GM19468 (cell line): ENCODE measurements around the gene GPR32.
"Not testable (repeated sequence)": the region's sequence is repeated elsewhere in the genome, so short reads cannot be mapped to it uniquely, and the experiment has no call there.

Experiments
- ATAC-seq: cut with Tn5 transposase; IDR thresholded peaks from one replicate; pipeline ENCODE4 v1.9.1; 2021; ENCODE audit warnings: mild to moderate bottlenecking, moderate library complexity, moderate number of reproducible peaks; ENCODE audit not compliant: unreplicated experiment; ENCODE audit errors: extremely low read depth

GPR32 gene

GRCh38 chr19:50778906-50779430 lies 8.7 kb downstream of the GPR32 start:
- no peak for ATAC-seq

DNA sequence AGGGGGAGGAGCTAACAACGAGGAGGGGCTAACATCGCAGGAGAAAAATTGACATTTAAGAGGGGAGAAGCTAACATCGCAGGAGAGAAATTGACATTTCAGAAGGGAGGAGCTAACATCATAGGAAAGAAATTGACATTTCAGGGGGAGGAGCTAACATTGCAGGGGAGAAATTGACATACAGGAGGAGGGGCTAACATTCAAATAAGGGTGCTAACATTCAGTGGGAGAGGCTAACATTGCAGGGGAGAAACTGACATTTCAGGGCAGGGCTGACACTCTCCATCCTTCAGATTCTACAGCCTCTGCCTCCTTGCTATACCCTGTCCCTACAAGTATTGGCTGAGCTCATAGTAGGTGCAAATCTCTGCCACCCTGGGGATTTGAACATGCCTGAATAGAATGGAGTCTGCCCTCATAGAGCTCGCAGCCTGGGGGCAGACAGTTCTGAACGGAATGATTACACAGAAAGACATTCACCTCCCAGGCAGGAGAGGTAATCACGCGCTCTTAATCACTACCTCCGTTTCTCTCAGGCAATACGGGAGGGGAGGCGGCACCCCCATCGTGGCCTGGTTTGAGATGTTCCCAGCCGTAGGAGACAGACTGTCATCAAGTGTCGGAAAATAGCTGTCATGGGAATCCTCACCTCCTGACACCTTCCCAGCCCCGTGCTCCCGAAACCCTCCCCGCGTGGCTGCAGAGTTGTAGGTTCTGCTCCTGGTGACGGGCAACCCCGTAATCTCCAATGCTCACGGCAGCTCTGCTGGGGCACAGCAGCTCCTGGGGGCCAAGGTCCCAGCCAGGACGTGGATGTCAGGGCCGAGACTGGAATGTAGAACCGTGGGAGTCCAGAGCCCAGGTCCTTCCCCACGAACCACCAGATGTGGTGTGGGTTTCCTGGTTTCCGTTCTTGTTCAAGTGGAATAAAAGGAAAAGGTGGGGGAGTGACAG lies 9.5 kb downstream of the GPR32 start:
- no peak for ATAC-seq

- ATAC-seq = no peak
Observed at GRCh38 chr19:50780753-50781435, 10.6 kb downstream of the GPR32 start.

DNA sequence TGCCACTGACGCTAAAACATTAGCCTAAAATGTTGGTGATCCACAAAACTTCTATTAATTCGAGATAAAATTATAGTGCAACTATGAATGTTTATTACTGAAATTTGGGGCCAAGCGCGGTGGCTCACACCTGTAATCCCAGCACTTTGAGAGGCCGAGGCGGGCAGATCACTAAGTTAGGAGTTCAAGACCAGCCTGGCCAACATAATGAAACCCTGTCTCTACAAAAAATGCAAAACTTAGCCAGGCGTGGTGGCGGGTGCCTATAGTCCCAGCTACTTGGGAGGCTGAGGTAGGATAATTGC lies 13.5 kb downstream of the GPR32 start:
- ATAC-seq = not testable (repeated sequence)

DNA sequence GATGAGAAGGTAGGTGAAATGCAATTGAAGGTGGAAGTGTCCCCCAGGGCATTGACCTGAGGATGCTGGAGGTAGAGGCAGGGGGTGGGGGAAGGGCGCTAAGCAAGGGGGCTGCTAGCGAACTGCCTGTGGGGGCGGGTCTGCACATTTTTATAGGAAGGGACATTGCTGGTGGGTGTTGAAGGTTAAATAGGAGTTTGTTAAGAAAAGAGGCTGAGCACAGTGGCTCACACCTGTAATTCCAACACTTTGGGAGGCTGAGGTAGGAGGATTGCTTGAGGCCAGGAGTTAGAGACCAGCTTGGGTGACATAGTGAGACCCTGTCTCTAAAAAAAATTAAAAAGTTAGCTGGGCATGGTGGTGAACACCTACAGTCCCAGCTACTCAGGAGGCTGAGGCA lies 14.4 kb downstream of the GPR32 start:
- ATAC-seq = no peak

DNA sequence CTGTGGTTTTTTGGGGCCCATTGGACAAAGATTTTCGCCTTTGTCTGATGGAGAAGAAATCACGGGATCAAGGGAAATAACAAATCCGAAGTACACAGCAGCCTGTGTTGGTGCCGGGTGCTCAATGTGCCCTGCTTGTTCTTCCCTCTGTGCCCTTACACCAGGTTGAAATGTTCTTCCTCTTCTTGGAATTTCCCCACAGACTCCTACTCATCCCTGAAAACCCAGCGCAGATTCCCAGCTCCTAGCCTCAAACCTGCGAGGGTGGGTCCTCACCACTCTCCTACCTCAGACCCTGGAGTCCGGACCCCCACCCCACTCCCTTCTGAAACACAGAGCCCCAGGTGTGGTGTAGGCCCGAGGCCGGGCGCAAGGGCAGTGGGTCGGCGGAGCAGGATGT lies 15.1 kb downstream of the GPR32 start:
- ATAC-seq = no peak

GRCh38 chr19:50790396-50790795 lies 20.1 kb downstream of the GPR32 start, which contains the start of gene ACP4:
Gene ACP4 (plus strand): TSS chr19:50790415. CDS start chr19:50790415, 0 bp downstream.
- ATAC-seq = no peak

DNA sequence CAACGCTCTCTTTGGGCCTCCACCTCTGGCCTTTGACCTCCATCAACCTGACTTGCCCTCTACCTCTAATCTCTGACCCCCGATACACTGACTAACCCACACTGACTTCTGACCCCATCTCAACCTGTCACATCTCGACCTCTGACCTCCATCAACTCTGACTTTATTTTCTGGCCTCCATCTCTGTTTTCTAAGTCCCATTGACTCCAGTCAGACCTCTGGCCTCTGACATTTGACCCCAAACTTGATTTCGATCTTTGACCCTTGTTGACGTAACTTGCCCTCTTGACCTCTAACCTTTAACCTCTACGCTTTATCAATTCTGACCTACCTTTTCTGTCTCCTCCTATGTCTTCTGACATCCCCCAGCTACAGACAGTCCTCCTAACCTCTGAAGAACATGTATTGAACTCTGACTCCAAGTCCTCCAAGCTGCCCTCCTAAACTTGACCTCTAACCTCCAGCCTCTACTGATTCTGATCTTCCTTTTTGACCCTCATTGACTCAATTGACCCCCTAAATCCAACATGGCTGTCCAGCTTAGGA lies 20.7 kb downstream of the GPR32 start:
- ATAC-seq = no peak

DNA sequence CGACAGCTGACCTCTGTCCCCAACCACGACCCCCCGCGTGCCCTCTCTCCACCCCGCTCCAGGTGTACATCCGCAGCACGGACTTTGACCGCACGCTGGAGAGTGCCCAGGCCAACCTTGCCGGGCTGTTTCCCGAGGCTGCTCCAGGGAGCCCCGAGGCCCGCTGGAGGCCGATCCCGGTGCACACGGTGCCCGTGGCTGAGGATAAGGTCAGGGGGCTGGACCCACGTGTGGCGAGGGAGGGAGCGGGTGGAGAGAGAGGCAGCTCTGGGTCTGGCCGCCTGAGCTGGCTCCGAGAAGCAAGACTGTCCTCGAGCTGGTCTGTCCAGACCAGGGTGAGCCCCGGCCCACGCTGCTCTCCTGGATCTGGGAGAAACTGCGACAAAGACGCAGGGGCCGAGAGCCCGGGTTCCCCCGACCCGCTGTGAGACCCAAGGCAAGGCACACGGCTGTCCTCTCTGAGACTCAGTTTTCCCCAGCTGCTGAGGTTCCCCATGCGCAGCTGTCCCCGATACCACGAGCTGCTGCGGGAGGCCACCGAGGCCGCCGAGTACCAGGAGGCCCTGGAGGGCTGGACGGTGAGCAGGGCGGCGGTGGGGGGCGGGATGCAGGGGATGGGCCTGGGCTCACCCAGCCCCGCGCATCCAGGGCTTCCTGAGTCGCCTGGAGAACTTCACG lies 21.5 kb downstream of the GPR32 start:
- ATAC-seq = no peak

- no peak for ATAC-seq
Observed at GRCh38 chr19:50792272-50793250, 22.3 kb downstream of the GPR32 start.

DNA sequence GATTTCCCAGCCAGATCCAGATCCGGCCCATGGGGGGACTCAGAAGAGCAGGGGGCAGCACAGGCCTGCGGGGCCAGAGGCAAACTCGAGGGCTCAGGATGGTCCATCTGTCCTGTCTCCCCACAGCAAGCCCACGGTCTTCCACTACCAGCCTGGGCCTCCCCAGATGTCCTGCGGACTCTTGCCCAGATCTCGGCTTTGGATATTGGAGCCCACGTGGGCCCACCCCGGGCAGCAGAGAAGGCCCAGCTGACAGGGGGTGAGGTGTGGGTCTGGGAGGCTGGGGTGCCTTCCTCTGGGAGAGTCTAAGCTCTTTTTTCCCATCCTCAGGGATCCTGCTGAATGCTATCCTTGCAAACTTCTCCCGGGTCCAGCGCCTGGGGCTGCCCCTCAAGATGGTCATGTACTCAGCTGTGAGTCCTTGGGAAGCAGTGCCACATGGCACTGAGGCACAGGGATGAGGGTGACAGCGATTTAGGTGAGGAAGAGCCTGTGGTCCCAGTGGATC lies 23.3 kb downstream of the GPR32 start:
- ATAC-seq = no peak

DNA sequence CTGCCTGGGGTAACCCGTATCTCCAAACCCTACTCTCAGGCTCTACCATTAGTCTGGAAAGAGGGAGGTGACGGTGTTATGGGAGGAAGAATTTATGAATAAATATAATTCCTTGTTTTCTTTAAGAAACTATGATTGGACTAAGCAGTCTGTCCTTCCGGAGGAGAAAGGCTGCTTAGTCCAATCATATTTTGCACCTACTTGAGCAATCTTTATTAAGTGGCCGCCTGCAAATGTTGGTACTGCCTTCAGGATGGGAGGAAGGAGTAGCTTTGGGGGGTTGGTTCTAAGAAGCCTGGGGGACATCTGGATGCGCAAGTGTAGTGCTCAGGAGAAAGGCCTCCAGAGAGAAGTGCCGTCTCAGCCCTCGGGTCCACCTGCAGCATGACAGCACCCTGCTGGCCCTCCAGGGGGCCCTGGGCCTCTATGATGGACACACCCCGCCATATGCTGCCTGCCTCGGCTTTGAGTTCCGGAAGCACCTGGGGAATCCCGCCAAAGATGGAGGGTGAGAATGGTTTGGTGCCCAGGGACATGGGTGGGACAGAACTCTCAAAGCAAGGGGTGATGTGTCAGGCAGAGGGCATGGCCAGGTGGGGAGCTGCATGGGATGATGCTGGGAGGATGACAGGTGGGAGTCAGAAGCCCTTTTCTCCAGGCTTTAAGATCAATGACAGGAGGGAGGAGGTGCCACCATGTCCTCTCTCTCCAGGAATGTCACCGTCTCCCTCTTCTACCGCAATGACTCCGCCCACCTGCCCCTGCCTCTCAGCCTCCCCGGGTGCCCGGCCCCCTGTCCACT lies 24.0 kb downstream of the GPR32 start:
- ATAC-seq = no peak

GRCh38 chr19:50794876-50795663 lies 24.8 kb downstream of the GPR32 start:
- ATAC-seq = no peak

- ATAC-seq = no peak
Observed at GRCh38 chr19:50795664-50796073, 25.4 kb downstream of the GPR32 start.

GRCh38 chr19:50796128-50796633 lies 25.9 kb downstream of the GPR32 start:
- ATAC-seq = no peak

DNA sequence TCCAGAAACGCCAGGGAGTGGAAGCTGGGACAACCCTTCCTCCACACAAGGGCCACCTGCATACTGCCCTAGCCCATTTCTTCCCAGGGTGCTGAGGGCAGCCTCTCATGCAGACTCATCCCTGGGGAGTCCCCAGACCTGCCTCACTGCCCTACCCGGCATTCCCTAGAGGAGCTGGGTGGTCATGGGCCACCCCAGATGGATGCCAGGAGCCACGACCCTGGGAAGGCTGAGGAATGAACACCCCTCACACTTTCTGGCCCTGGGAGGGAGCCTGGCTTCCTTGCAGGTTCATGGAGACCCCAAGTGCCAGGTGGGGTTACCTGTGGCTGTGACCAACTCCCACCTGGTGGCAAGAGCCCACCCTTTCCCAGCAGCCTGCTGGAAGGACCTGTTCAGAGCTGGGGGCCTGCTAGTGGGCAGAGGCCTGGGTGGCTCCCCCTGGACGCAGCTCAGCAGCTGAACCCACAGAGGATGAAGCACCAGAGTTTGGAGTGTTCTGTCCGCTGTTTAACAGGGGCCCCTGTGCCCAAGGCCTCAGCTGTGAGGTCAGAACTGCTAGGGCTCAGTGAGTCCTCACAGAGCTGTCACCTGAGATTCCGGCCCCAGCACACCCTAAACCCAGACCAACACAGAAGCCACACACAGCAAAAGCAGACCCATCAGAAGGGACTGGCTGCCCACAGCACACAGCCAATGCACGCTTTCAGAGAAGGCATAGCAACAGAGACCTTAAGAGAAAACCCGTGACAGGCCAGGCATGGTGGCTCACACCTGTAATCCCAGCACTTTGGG lies 26.6 kb downstream of the GPR32 start:
- ATAC-seq = no peak

DNA sequence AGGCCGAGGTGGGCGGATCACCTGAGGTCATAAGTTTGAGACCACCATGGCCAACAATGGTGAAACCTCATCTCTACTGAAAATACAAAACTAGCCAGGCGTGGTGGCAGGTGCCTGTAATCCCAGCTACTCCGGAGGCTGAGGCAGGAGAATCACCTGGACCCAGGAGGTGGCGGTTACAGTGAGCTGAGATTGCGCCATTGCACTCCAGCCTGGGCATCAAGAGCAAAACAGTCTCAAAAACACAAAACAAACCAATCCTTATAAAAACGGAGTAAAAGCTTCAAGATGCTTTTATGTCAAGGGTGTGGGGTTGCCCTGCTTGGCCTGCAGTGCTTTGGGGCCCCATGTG lies 27.1 kb downstream of the GPR32 start:
- ATAC-seq = no peak
